GM12864 (cell line): ENCODE measurements around the gene SCAMP3.

Experiments
- DNase-seq: peaks from one replicate; pipeline ENCODE4 v3.0.0-alpha.2; 2011; ENCODE audit warnings: low read depth
- H3K4me3 ChIP-seq: 2 replicates; pipeline ENCODE4 v1.5.1; 2011; ENCODE audit warnings: mild to moderate bottlenecking, low read depth, low read length, control low read depth
- CTCF ChIP-seq: IDR thresholded peaks from 2 replicates; pipeline ENCODE4 v1.5.1; 2011; ENCODE audit warnings: low read depth, mild to moderate bottlenecking, moderate library complexity, low read length, control low read depth, inconsistent platforms; ENCODE audit errors: missing control alignments

The SCAMP3 gene

GRCh38 chr1:155277070-155277901 is 15.1 kb upstream of the SCAMP3 start, which contains the start of gene HCN3:
Gene HCN3, plus strand, starts transcription at chr1:155277463. Its CDS starts 128 bp downstream, at chr1:155277591.
- TF ChIP-seq CTCF = peak; percentile 59
- H3K4me3 ChIP-seq = peak within 1 kb of the TSS; percentile 69
- DNase-seq = peak; percentile 79

- DNase-seq = peak; percentile 85
- no peak for TF ChIP-seq CTCF
- H3K4me3 ChIP-seq = peak within 1 kb of the TSS; percentile 99
Measured at GRCh38 chr1:155273343-155274245, 11.4 kb upstream of the SCAMP3 start, which contains the start of gene CLK2. Gene CLK2, minus strand, starts transcription at chr1:155273504. Its CDS starts 2,527 bp downstream, at chr1:155270977.

GRCh38 chr1:155272466-155273342 is 10.5 kb upstream of the SCAMP3 start:
- TF ChIP-seq CTCF = no peak
- DNase-seq = no peak
- H3K4me3 ChIP-seq = peak overlapping the region; percentile 99

- no peak for TF ChIP-seq CTCF
- no peak overlapping the region for H3K4me3 ChIP-seq
- no peak for DNase-seq
Measured at GRCh38 chr1:155269381-155269780, 7.2 kb upstream of the SCAMP3 start.

- no peak for TF ChIP-seq CTCF
- no peak for DNase-seq
- no peak overlapping the region for H3K4me3 ChIP-seq
Measured at GRCh38 chr1:155268630-155269029, 6.5 kb upstream of the SCAMP3 start.

- DNase-seq = no peak
- TF ChIP-seq CTCF = no peak
- H3K4me3 ChIP-seq = no peak overlapping the region
Measured at GRCh38 chr1:155267373-155267772, 5.2 kb upstream of the SCAMP3 start.
